ENCODE measurements around the gene POU4F1. TPM values are rescaled to one million over a fixed set of nuclear protein-coding genes. Genes with fewer than 3 reads are reported as not detected.

The POU4F1 gene
- total RNA-seq, 1 donor from 2014 or later: 3.2 TPM

- TF ChIP-seq CTCF (IDR thresholded peaks at IDR 0.05; ENCODE audit: unreplicated experiment): no peak
- Mint-ChIP-seq H3K9me3 (ENCODE audit: unreplicated experiment) (no peaks in the 10 kb centered on the region), H3K4me1 (ENCODE audit: unreplicated experiment) (no peaks in the 10 kb centered on the region), H3K4me3 (ENCODE audit: unreplicated experiment) (no peak overlapping the region), H3K36me3 (ENCODE audit: low read depth, unreplicated experiment) (no peaks in the 10 kb centered on the region), H3K27me3 (ENCODE audit: unreplicated experiment) (no peaks in the 10 kb centered on the region), H3K27ac (ENCODE audit: unreplicated experiment) (no peak overlapping the region)
- no peak for DNase-seq (ENCODE audit: low spot score)
These were observed 27.1 kb downstream of the POU4F1 start for GRCh38 chr13:78576261-78576660.

GRCh38 chr13:78572459-78572858 lies 30.9 kb downstream of the POU4F1 start:
- Mint-ChIP-seq H3K36me3 (ENCODE audit: low read depth, unreplicated experiment) (no peaks in the 10 kb centered on the region), H3K4me3 (ENCODE audit: unreplicated experiment) (no peak overlapping the region), H3K27ac (ENCODE audit: unreplicated experiment) (no peak overlapping the region), H3K4me1 (ENCODE audit: unreplicated experiment) (no peaks in the 10 kb centered on the region), H3K27me3 (ENCODE audit: unreplicated experiment) (no peaks in the 10 kb centered on the region), H3K9me3 (ENCODE audit: unreplicated experiment) (no peaks in the 10 kb centered on the region)
- no peak for DNase-seq (ENCODE audit: low spot score)
- TF ChIP-seq CTCF (IDR thresholded peaks at IDR 0.05; ENCODE audit: unreplicated experiment): no peak

GRCh38 chr13:78569029-78569428 lies 34.3 kb downstream of the POU4F1 start:
- Mint-ChIP-seq H3K4me3 (ENCODE audit: unreplicated experiment) (no peak overlapping the region), H3K27me3 (ENCODE audit: unreplicated experiment) (no peaks in the 10 kb centered on the region), H3K9me3 (ENCODE audit: unreplicated experiment) (no peaks in the 10 kb centered on the region), H3K27ac (ENCODE audit: unreplicated experiment) (no peak overlapping the region), H3K36me3 (ENCODE audit: low read depth, unreplicated experiment) (no peaks in the 10 kb centered on the region), H3K4me1 (ENCODE audit: unreplicated experiment) (no peaks in the 10 kb centered on the region)
- DNase-seq (ENCODE audit: low spot score): no peak
- TF ChIP-seq CTCF (IDR thresholded peaks at IDR 0.05; ENCODE audit: unreplicated experiment): no peak

- DNase-seq (ENCODE audit: low spot score): no peak
- no peaks in the 10 kb centered on the region for H3K9me3 Mint-ChIP-seq (ENCODE audit: unreplicated experiment)
These were observed 36.7 kb downstream of the POU4F1 start for GRCh38 chr13:78566631-78567030.

More at GRCh38 chr13:78566631-78567030, 36.7 kb downstream of the POU4F1 start:
- TF ChIP-seq CTCF (IDR thresholded peaks at IDR 0.05; ENCODE audit: unreplicated experiment): no peak
- Mint-ChIP-seq H3K36me3 (ENCODE audit: low read depth, unreplicated experiment) (no peaks in the 10 kb centered on the region), H3K4me3 (ENCODE audit: unreplicated experiment) (no peak overlapping the region), H3K27ac (ENCODE audit: unreplicated experiment) (no peak overlapping the region), H3K27me3 (ENCODE audit: unreplicated experiment) (no peaks in the 10 kb centered on the region), H3K4me1 (ENCODE audit: unreplicated experiment) (no peaks in the 10 kb centered on the region)
